ENCODE measurements around the gene NME9. TPM values are rescaled to one million over a fixed set of nuclear protein-coding genes. Genes with fewer than 3 reads are reported as not detected.

NME9 gene
- total and polyA plus RNA-seq, 8 donors, result 0.13 to 0.55 TPM; not detected in 6

DNA sequence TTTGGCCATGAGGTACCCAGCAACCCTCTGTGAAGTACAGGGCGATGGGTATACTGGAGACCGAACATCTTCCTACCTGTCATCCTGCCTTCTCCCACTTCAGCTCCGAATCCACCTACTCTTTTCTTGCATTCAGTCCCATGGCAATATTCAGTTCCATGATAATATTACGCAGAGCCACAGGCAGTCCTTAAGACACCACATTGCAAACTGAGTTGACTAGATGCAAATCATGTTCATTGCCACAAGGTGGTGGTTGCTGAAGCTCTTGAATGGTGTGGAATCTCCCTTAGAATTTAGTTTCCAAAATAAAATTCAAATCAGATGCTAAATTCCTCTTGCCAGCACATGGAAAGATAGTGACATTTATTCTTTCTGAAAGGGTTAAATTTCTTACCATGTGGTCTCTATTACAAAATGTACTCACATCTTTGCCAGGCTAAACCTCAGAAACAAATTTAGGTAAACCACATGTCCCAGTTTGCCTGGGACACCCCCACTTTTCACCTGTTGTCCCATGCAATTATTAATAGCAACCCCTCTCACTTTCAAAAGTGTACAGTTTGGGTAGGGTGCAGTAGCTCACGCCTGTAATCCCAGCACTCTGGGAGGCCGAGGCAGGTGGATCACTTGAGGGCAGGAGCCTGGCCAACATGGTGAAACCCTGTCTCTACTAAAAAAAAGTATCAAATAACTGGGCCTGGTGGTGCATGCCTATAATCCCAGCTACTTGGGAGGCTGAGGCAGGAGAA is 1.7 kb upstream of the NME9 start:
- H3K9me3 ChIP-seq, result no peaks in the 10 kb centered on the region
- no peak overlapping the region for H3K4me3 ChIP-seq
- WGBS, 5 donors, result 79 to 92% (median 86%) methylated on average over 6 of the region's 6 CpGs
- no peak for DNase-seq
- H3K36me3 ChIP-seq, result no peaks in the 10 kb centered on the region
- H3K27ac ChIP-seq, result no peak overlapping the region
- no peaks in the 10 kb centered on the region for H3K27me3 ChIP-seq
- intact Hi-C loops (cut with DNase I; ENCODE audit: low total_unique reads), result no loop called here
- H3K4me1 ChIP-seq, result peaks cover 5 to 18% (median 17%) of the 10 kb centered on the region in 4 donors
- TF ChIP-seq EP300 (IDR thresholded peaks at IDR 0.05) (no peak), POLR2A (IDR thresholded peaks at IDR 0.05) (no peak), POLR2AphosphoS5 (IDR thresholded peaks at IDR 0.05) (no peak)
- TF ChIP-seq, protein P1, sequence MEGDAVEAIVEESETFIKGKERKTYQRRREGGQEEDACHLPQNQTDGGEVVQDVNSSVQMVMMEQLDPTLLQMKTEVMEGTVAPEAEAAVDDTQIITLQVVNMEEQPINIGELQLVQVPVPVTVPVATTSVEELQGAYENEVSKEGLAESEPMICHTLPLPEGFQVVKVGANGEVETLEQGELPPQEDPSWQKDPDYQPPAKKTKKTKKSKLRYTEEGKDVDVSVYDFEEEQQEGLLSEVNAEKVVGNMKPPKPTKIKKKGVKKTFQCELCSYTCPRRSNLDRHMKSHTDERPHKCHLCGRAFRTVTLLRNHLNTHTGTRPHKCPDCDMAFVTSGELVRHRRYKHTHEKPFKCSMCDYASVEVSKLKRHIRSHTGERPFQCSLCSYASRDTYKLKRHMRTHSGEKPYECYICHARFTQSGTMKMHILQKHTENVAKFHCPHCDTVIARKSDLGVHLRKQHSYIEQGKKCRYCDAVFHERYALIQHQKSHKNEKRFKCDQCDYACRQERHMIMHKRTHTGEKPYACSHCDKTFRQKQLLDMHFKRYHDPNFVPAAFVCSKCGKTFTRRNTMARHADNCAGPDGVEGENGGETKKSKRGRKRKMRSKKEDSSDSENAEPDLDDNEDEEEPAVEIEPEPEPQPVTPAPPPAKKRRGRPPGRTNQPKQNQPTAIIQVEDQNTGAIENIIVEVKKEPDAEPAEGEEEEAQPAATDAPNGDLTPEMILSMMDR (IDR thresholded peaks at IDR 0.05), result no peak

DNA sequence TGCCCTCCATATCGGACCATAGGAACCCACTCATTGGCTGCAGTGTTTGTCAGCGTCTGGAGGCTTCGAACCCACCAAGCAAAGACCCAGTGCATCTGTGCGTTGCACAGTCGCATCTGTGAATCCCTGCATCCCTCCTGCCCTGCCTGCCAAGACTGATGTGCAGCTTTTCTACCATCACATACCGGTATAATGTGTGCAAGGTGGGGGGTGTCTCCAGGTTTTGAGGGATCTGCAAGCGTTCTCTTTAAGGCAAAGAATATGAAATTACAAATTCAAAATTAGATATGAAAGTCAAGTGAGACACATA is 288 bp upstream of the NME9 start:
- peak overlapping the region in 3 of 5 donors; percentile 28 to 79 (median 64) for H3K27ac ChIP-seq
- 3 to 6% (median 5%) methylated on average over 7 of the region's 7 CpGs for WGBS, 5 donors
- no peak for TF ChIP-seq EP300 (IDR thresholded peaks at IDR 0.05)
- TF ChIP-seq POLR2A (IDR thresholded peaks at IDR 0.05), result no peak
- no peak for TF ChIP-seq POLR2AphosphoS5 (IDR thresholded peaks at IDR 0.05)
- TF ChIP-seq, protein P1 (IDR thresholded peaks at IDR 0.05), result no peak

DNA sequence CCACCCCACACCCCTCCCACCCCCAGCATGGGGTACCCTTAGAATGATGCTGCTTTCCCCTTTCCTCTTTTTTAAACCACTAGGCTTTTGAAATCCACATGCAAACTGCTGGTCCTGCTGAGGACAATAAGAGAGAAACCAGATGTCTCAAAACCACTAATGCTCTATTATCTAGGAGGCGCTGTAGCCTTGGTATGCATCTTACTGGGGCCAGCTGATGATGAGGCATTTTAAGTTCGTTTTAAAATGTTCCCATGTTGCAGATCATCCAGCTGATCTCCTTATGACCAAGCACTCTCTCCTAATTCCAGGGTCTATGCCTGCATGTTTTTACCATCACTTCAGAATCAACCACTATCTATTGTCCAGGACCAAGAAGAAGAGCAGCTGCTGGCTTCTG is 1.3 kb downstream of the NME9 start:
- no peaks in the 10 kb centered on the region for H3K27me3 ChIP-seq
- TF ChIP-seq, protein P1 (IDR thresholded peaks at IDR 0.05), result no peak
- TF ChIP-seq POLR2A (IDR thresholded peaks at IDR 0.05), result no peak
- no peak for TF ChIP-seq POLR2AphosphoS5 (IDR thresholded peaks at IDR 0.05)
- TF ChIP-seq EP300 (IDR thresholded peaks at IDR 0.05), result no peak
- intact Hi-C loops (cut with DNase I; ENCODE audit: low total_unique reads), result no loop called here
- H3K27ac ChIP-seq, result no peak overlapping the region
- peak in 1 of 2 donors; percentile 23 for DNase-seq
- WGBS, 5 donors, result 29 to 50% (median 44%) methylated on average over 2 of the region's 2 CpGs
- no peak overlapping the region for H3K4me3 ChIP-seq
- H3K9me3 ChIP-seq, result no peaks in the 10 kb centered on the region
- no peaks in the 10 kb centered on the region for H3K36me3 ChIP-seq
- H3K4me1 ChIP-seq, result peaks cover 5 to 18% (median 17%) of the 10 kb centered on the region in 4 donors

More for the DNA sequence above, 288 bp upstream of the NME9 start:
- Histone ChIP-seq H3K4me3 (peak overlapping the region; percentile 63 to 77 (median 66)), H3K4me1 (peaks cover 5 to 18% (median 17%) of the 10 kb centered on the region in 4 donors), H3K36me3 (no peaks in the 10 kb centered on the region), H3K27me3 (no peaks in the 10 kb centered on the region), H3K9me3 (no peaks in the 10 kb centered on the region)
- DNase-seq, result no peak
- intact Hi-C loops (cut with DNase I; ENCODE audit: low total_unique reads), result no loop called here

DNA sequence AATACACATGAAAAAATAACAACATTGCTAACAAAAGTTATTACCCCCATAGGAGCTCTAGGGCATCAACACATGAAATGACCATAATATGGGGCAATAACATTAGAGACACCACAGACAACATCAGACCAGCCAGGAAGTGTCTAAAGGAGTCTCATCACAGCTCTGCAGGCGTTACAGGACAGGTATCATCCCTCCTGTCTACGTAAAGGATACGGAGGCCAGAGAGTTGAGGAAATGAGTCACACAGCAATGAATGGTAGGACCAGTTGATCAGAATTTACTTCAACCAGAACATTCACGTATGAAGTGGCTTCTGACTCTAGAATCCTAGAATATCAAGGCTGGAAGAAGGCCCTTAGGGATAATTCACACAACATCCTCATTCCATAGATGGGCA is 1.8 kb downstream of the NME9 start:
- DNase-seq, result no peak
- Histone ChIP-seq H3K27ac (no peak overlapping the region), H3K9me3 (no peaks in the 10 kb centered on the region), H3K4me3 (no peak overlapping the region), H3K4me1 (peaks cover 5 to 18% (median 17%) of the 10 kb centered on the region in 4 donors), H3K36me3 (no peaks in the 10 kb centered on the region), H3K27me3 (no peaks in the 10 kb centered on the region)
- 76 to 90% (median 83%) methylated on average over 4 of the region's 4 CpGs for WGBS, 5 donors
- no peak for TF ChIP-seq EP300 (IDR thresholded peaks at IDR 0.05)
- TF ChIP-seq, protein P1 (IDR thresholded peaks at IDR 0.05), result no peak
- intact Hi-C loops (cut with DNase I; ENCODE audit: low total_unique reads), result no loop called here

Measured in stomach (tissue), 9 donors.